Measurements from ENCODE around the gene LIPH.

The LIPH gene

GRCh38 chr3:185537369-185537970, 14.9 kb downstream of the LIPH start:
- peak; percentile 13 for DNase-seq

- DNase-seq = no peak
These were observed 17.9 kb downstream of the LIPH start for GRCh38 chr3:185534511-185534910.

- no peak for DNase-seq
These were observed 19.5 kb downstream of the LIPH start for GRCh38 chr3:185532901-185533300.

GRCh38 chr3:185530856-185531255, 21.5 kb downstream of the LIPH start:
- no peak for DNase-seq

GRCh38 chr3:185528532-185528931, 23.9 kb downstream of the LIPH start:
- no peak for DNase-seq

- DNase-seq = no peak
These were observed 25.0 kb downstream of the LIPH start for GRCh38 chr3:185527364-185527763.

- DNase-seq = no peak
These were observed 25.9 kb downstream of the LIPH start for GRCh38 chr3:185526349-185526951.

GRCh38 chr3:185521349-185522138, 30.8 kb downstream of the LIPH start:
- DNase-seq = no peak

- no peak for DNase-seq
These were observed 33.4 kb downstream of the LIPH start for GRCh38 chr3:185519021-185519420.

- no peak for DNase-seq
These were observed 34.8 kb downstream of the LIPH start for GRCh38 chr3:185517387-185518130.

- no peak for DNase-seq
These were observed 40.7 kb downstream of the LIPH start for GRCh38 chr3:185511711-185512110.

GRCh38 chr3:185508335-185508991, 43.9 kb downstream of the LIPH start:
- no peak for DNase-seq

- no peak for DNase-seq
These were observed 44.5 kb downstream of the LIPH start for GRCh38 chr3:185507883-185508282.

- no peak for DNase-seq
These were observed 47.8 kb downstream of the LIPH start for GRCh38 chr3:185504636-185505035.

- no peak for DNase-seq
These were observed 48.9 kb downstream of the LIPH start for GRCh38 chr3:185503521-185503920.

- no peak for DNase-seq
These were observed 49.4 kb downstream of the LIPH start for GRCh38 chr3:185502987-185503386.

GRCh38 chr3:185498503-185499396, 53.6 kb downstream of the LIPH start, which contains the start of gene TMEM41A:
TSS of gene TMEM41A (minus strand) at chr3:185499035. CDS start at chr3:185498961, 74 bp downstream.
- DNase-seq = peak; percentile 43

GRCh38 chr3:185490241-185490640, 62.1 kb downstream of the LIPH start:
- DNase-seq = no peak

GRCh38 chr3:185489462-185489861, 62.9 kb downstream of the LIPH start:
- DNase-seq = no peak

- DNase-seq = no peak
These were observed 63.9 kb downstream of the LIPH start for GRCh38 chr3:185488465-185488864.

- no peak for DNase-seq
These were observed 66.0 kb downstream of the LIPH start for GRCh38 chr3:185486394-185486793.

GRCh38 chr3:185484296-185484695, 68.1 kb downstream of the LIPH start:
- no peak for DNase-seq

Data from DMS79 (cell line).